Transverse colon (tissue), 4 donors: ENCODE data around the gene IL11RA. TPM values are rescaled to one million over a fixed set of nuclear protein-coding genes. Genes with fewer than 3 reads are reported as not detected.

Source experiments
- DNase-seq: peaks from one replicate; pipeline ENCODE4 v3.0.0-alpha.2; 2019
- H3K27ac ChIP-seq, 4 donors: fragments of 200-600 bp; sonication (generic); 2 replicates each; pipeline ENCODE4 v1.5.1; 2016 to 2018; ENCODE audit warnings: inconsistent platforms in 4 of 4
- H3K27me3 ChIP-seq: fragments of 200-600 bp; sonication (generic); 2 replicates; pipeline ENCODE4 v1.5.1; 2017; ENCODE audit warnings: inconsistent platforms
- H3K36me3 ChIP-seq, 4 donors: fragments of 200-600 bp; sonication (generic); 2 replicates each; pipeline ENCODE4 v1.5.1; 2017 to 2019; ENCODE audit warnings: inconsistent platforms in 4 of 4
- H3K4me1 ChIP-seq, 4 donors: fragments of 200-600 bp; sonication (generic); 2 replicates each; pipeline ENCODE4 v1.5.1; 2017 to 2020; ENCODE audit warnings: inconsistent platforms in 4 of 4
- H3K4me3 ChIP-seq, 4 donors: fragments of 200-600 bp; sonication (generic); 1 replicate in 1 of 4; 2 replicates in 3 of 4; pipeline versions ENCODE4 v1.5.1 to v1.6.1; 2017 to 2019; ENCODE audit warnings: inconsistent platforms in 4 of 4
- H3K9me3 ChIP-seq, 2 donors: fragments of 200-600 bp; sonication (generic); 2 replicates each; pipeline ENCODE4 v1.5.1; 2017 to 2019; ENCODE audit warnings: inconsistent platforms in 2 of 2
- EP300 ChIP-seq: sonication (generic); formaldehyde crosslinking; IDR thresholded peaks from one replicate; pipeline ENCODE4 v1.6.1; 2017; ENCODE audit warnings: antibody characterized with exemption, low read depth
- POLR2A ChIP-seq: fragments of 450-650 bp; IDR thresholded peaks from one replicate; pipeline ENCODE4 v1.6.1; 2016; ENCODE audit warnings: antibody characterized with exemption, mild to moderate bottlenecking, moderate library complexity
- POLR2AphosphoS5 ChIP-seq, 3 donors: sonication (generic); formaldehyde crosslinking; IDR thresholded peaks; one replicate each; pipeline ENCODE4 v1.6.1; 2016; ENCODE audit warnings: antibody characterized with exemption in 3 of 3
- whole genome bisulfite sequencing, 2 donors: methylation state at CpG; one replicate each; pipeline ENCODE4 v1.1.5; 2018; ENCODE audit warnings: low coverage in 1 of 2; 5-methylcytosine and 5-hydroxymethylcytosine counted together
- in situ Hi-C, 4 donors: fragments of 200-750 bp; cut with MboI; loops; one replicate each; pipeline versions ENCODE4 v1.15.0 to v1.15.1; 2017; ENCODE audit warnings: low sequenced_read_pairs in 3 of 4, low pct_ligation_motif_present in 1 of 4, low pct_unique_long_range_greater_than_20kb in 1 of 4
- intact Hi-C: fragments of 100-400 bp; cut with DNase I; formaldehyde crosslinking; loops from one replicate; pipeline ENCODE4 v1.15.1; 2023; ENCODE audit warnings: low total_unique reads
- total RNA-seq, 4 donors: library from RNA; depleted of rRNA; stranded (reverse); fragments of >200 nt; gene quantifications; one replicate each; pipeline ENCODE4 v1.1.0, GENCODE V29; 2016
- TF ChIP-seq, protein P1 (sequence below), 5 experiments: fragments of 200-600 bp in 3 of 5; fragments of 450-650 bp in 2 of 5; sonication (generic) in 3 of 5; IDR thresholded peaks; 1 replicate in 2 of 5; 2 replicates in 3 of 5; pipeline ENCODE4 v1.5.1; 2016 to 2017; ENCODE audit warnings: antibody characterized with exemption in 5 of 5, inconsistent platforms in 3 of 5, mild to moderate bottlenecking in 2 of 5, moderate library complexity in 1 of 5

Gene IL11RA
- total RNA-seq, 4 donors from 2014 or later: 27.0 to 94.6 (median 47.5) TPM

GRCh38 chr9:34607331-34607730 is 44.7 kb upstream of the IL11RA start:
- no peak overlapping the region for H3K27ac ChIP-seq
- peaks cover under 1 to 16% (median 12%) of the 10 kb centered on the region in 4 donors for H3K4me1 ChIP-seq
- H3K36me3 ChIP-seq: no peaks in the 10 kb centered on the region
- no peaks in the 10 kb centered on the region for H3K9me3 ChIP-seq
- no peak for DNase-seq
- in situ Hi-C loops (loop anchor here in 2 of 4 donors (10.0 kb wide), 2 partner anchors 63 to 203 kb away; no protein-coding TSS in a partner anchor), intact Hi-C loops (loop anchor here (10.0 kb wide), 1 partner anchor 203 kb away; no protein-coding TSS in a partner anchor)
- no peak overlapping the region for H3K4me3 ChIP-seq
- 34 to 45% methylated on average over 2 of the region's 2 CpGs for WGBS, 2 donors
- H3K27me3 ChIP-seq: no peaks in the 10 kb centered on the region
- TF ChIP-seq, protein P1, sequence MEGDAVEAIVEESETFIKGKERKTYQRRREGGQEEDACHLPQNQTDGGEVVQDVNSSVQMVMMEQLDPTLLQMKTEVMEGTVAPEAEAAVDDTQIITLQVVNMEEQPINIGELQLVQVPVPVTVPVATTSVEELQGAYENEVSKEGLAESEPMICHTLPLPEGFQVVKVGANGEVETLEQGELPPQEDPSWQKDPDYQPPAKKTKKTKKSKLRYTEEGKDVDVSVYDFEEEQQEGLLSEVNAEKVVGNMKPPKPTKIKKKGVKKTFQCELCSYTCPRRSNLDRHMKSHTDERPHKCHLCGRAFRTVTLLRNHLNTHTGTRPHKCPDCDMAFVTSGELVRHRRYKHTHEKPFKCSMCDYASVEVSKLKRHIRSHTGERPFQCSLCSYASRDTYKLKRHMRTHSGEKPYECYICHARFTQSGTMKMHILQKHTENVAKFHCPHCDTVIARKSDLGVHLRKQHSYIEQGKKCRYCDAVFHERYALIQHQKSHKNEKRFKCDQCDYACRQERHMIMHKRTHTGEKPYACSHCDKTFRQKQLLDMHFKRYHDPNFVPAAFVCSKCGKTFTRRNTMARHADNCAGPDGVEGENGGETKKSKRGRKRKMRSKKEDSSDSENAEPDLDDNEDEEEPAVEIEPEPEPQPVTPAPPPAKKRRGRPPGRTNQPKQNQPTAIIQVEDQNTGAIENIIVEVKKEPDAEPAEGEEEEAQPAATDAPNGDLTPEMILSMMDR (IDR thresholded peaks at IDR 0.05): no peak
- no peak for TF ChIP-seq POLR2AphosphoS5 (IDR thresholded peaks at IDR 0.05)
- no peak for TF ChIP-seq POLR2A
- no peak for TF ChIP-seq EP300

DNA sequence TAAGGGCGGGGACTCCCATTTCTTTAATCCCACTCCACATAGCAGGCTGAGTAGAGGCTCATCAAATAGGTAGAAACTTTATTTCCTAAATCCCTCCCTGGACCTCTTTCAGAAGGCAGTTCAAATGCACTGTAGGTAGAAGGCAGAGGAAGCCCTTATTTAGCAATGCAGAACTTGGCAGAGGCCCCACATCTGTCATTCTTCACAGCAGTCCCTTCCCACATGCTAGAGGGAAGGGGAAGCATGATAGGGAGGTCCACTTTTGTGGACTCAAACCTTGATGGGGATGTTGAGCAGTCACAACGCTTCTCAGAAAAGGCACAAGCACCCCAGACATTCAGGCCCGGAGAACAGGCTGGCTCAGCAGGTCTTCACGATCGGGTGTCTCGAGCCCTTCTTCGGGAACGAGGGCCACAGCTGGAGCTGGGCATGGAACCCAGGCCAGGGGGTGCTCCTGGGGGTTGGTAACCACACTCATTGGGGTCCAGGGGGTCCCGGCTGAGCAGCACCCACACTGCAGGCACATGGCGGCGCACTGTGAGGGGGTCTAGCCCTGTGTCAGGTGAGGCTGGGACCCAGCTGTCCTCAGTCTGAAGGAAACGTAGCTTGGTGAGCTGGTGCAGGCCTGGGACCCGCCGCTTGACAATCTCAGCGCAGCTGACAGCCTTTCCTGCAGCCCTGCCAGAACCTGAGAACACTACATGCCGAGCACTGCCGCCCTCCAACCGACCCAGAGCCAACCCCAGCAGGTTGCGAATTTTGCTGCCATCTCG is 41.4 kb upstream of the IL11RA start:
- peak overlapping the region in 1 of 4 donors; percentile 86 for H3K4me3 ChIP-seq
- H3K27me3 ChIP-seq: no peaks in the 10 kb centered on the region
- TF ChIP-seq, protein P1 (IDR thresholded peaks at IDR 0.05): no peak
- no peak for TF ChIP-seq POLR2A
- TF ChIP-seq POLR2AphosphoS5 (IDR thresholded peaks at IDR 0.05): no peak
- TF ChIP-seq EP300: no peak
- intact Hi-C loops: no loop called here
- no peak overlapping the region for H3K27ac ChIP-seq
- H3K4me1 ChIP-seq: peaks cover 3 to 23% (median 17%) of the 10 kb centered on the region in 4 donors
- DNase-seq: no peak
- H3K36me3 ChIP-seq: no peaks in the 10 kb centered on the region
- WGBS, 2 donors: 97% methylated on average over 19 of the region's 20 CpGs; no CpG with 5 or more reads in 1 of the 2 donors
- no peaks in the 10 kb centered on the region for H3K9me3 ChIP-seq
- in situ Hi-C loops: no loop called here

GRCh38 chr9:34611251-34611810 is 40.7 kb upstream of the IL11RA start:
- no peaks in the 10 kb centered on the region for H3K36me3 ChIP-seq
- WGBS, 2 donors: 33 to 44% methylated on average over 1 to 10 of the region's 10 CpGs
- peak overlapping the region; percentile 44 to 86 (median 61) for H3K4me3 ChIP-seq
- peaks cover 3 to 23% (median 17%) of the 10 kb centered on the region in 4 donors for H3K4me1 ChIP-seq
- intact Hi-C loops (no loop called here), in situ Hi-C loops (no loop called here)
- no peak for DNase-seq
- H3K27me3 ChIP-seq: no peaks in the 10 kb centered on the region
- H3K9me3 ChIP-seq: no peaks in the 10 kb centered on the region
- H3K27ac ChIP-seq: peak overlapping the region; percentile 84 to 93 (median 88)
- TF ChIP-seq POLR2AphosphoS5 (IDR thresholded peaks at IDR 0.05) (no peak), EP300 (no peak)
- TF ChIP-seq, protein P1 (IDR thresholded peaks at IDR 0.05): no peak
